ENCODE measurements around the gene MAL.

Gene MAL

DNA sequence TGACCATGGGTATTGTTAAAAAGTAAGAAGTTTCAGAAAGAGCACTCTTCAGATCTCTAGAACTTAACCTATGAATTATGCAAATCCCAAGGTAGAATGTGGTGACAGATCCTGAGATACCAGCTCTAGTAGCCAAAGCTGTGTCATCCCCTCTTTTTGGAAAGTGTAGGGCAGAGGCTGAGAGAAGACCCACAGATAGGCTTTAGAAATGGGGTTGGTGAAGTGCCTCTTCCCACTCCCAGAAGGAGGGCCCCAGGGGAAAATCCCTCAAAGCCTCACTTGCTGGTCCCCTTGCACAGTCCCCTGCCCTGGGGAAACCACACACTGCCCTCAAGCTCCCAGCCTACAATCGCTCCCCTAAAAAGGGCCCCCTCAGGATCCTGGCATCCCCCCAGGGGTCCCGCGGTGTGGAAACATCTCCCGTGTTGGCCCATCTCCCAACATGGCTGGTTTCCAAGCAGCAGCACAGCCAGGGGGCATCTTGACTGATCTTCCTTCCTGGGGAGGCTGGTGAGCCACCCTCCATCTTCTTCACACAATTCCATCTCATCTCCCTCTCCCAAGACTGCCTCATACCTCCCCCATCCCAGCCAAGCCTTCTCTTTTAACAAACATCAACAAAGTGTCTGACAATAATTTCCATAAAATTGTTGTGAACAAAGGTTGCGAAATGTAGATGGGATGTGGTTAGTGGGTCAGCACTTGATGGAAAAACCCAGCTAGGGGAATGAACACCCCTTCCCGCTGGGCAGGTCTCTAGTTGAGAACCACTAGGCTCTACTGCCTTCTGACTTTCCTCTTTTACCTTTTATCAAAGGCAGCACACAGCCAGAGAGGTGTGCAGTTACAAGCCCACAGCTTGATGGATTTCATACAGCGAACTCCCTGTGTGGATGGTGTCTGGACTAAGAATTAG is 25.1 kb downstream of the MAL start:
- no peak for DNase-seq

DNA sequence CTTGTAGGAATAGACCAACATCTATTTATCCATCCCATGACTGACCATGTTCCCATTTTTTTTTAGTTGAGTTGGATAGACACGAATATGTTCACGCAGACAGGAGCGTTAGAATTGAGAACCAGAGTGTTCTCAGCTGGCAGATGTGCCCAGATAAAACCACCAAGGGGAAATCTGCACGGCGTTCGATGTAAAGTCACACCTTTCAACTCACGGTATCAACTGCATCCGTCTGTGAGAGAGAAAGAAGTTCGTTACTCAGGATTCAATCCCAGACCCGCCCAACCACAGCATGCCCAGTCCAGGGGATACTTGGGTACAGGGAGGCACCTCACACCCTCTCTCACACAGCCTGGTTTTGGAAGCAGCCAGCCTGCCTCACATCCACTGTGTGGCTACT is 26.1 kb downstream of the MAL start:
- no peak for DNase-seq

DNA sequence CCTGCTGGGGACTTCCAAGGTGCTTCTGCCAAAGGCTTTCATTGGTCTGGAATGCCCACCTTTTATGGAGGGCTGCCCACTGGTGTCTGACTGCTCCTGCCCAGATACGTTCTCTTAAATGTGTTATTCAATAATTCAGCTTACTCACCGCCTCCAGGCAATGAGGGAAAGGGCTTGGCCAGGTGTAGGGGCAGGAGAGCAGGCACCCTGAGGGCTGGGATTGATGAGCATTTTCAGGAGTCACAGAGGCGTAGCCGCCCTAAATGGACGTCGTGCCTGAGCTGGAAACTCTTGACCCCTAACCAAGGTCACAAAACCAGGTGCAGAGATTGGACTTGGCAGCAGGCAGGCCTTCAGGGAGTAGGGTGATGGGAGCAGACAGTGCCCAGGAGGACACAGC is 26.8 kb downstream of the MAL start:
- no peak for DNase-seq

DNA sequence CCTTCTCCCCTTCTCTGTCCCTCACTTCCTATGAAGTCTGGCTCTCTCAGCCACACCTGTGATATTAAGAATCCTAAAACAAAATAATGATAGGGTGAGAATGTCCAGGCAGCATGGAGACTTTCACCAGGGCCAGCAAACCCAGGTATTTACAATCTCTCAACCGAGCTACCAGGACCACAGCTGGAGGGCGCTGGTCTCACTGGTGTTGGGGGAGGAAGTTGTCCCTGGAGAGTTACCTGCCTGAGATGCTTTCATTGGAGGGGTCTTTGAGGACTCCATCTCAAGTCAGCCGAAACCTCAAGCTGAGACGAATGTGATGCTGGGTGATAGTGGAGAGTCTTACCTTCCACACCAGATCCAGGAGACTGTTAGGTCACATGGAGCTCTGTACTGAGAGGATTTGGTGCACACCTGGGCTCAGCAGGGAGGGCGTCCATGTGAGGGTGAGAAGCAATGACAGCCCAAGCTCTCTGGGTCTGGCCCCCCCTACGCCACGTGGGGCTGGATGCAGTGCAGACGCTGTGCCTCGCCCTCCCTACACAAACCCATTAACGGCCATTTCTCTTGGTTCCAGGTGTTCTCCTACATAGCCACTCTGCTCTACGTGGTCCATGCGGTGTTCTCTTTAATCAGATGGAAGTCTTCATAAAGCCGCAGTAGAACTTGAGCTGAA is 27.4 kb downstream of the MAL start:
- no peak for DNase-seq

DNA sequence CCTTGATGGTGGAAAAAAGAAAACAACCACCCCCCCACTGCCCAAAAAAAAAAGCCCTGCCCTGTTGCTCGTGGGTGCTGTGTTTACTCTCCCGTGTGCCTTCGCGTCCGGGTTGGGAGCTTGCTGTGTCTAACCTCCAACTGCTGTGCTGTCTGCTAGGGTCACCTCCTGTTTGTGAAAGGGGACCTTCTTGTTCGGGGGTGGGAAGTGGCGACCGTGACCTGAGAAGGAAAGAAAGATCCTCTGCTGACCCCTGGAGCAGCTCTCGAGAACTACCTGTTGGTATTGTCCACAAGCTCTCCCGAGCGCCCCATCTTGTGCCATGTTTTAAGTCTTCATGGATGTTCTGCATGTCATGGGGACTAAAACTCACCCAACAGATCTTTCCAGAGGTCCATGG is 28.0 kb downstream of the MAL start:
- DNase-seq = no peak

DNA sequence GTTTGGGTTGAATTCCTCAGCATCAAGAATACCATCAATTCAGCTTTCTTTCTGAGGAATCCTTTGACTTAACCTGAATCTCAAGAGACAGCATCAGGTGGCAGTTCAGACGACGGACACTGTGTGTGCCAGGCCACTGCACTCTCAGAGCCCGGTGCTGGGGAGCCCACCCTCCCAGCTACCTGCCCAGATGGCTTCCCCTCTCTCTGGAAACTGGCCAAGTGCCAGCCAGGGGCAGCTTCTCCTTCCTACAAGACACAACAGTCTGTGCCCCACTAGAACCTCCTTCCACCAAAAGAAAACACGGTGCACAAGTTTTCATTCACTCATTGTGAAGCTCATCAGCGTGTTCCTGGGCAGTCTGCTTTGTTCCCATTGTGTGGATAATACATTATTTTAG is 28.5 kb downstream of the MAL start:
- no peak for DNase-seq

DNA sequence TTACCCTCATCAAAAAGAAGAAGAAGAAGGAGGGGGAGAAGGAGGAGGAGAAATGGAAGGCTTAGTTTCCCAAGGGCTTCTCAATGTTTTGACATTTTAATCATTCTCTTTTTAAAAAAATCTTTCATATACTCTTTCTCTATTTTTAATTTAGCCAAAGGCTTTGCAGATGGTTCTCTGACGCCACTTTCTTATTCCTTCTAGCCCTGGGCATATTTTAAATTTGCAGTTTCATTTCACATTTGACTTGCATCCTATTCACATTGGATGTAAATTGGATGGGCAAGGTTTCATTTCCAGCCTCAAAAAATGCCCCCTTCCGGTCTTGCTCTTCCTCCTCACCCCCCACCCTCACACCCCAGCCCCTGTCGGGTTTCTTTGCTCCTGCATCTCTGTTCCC is 29.8 kb downstream of the MAL start:
- no peak for DNase-seq

DNA sequence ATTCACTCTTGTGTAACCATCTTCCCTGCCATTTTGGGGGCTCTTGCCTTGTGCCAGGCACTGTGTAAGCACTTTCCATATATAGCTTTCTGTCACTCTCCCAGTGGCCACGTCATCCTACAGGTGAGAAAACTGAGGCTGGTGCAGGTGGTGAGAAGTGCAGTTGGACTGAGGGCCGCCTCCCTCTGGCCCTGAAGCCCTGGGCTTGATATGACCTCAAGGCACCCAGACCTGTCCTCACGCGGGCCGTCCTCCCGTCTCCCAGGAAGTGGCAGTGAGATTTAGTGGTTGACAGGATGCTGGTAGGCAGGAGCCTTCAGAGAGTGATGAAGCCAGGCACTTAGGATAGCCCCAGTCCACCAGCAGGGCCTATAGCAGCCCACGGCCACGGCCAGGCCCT is 30.5 kb downstream of the MAL start:
- DNase-seq = no peak

DNA sequence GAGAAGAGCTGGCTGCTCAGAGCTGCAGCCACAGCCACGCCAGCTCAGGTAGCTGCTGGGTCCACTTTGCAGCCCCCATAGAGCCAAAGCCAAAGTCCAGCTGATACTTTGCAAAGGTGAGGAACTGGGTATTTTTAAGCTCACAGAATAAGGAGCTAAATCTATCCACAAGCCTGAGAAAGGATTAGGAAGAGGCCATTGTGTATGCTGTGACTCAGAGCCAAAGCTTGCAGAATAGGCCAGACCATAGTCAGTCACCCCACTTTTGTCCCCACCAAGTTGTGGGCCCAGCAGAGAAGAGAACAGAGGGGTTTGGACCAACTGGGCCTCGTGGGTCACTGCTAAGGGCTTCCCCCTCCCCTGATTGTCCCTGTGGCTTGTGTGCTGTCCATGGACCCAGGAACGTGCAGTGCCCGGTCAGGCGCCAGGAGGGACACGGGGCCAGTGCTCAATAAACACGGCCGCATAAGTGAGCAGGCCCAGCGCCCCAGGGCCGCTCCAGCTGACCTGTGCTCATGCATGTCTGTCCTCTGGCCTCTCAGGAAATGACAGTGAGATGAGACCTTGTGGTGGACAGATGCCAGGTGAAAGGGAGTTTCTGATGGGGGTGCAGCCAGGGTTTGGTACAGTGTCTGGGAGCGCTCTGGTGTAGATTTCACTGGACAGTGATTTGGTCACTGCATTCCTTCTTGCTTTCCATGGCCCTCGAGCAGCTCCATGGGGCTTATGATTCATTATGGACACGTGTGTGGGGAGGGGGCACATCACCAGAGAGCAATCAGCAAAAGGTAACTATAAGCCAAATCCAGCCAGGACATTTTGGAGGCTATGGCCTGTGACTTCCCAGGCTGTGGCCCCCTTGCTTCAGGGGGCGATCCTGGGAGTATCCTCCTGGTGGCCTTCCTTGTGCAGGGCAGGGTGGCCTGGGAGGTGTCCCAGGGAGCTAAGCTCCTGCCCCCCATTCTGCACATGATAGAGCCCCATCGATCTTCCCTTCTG is 31.3 kb downstream of the MAL start:
- no peak for DNase-seq

DNA sequence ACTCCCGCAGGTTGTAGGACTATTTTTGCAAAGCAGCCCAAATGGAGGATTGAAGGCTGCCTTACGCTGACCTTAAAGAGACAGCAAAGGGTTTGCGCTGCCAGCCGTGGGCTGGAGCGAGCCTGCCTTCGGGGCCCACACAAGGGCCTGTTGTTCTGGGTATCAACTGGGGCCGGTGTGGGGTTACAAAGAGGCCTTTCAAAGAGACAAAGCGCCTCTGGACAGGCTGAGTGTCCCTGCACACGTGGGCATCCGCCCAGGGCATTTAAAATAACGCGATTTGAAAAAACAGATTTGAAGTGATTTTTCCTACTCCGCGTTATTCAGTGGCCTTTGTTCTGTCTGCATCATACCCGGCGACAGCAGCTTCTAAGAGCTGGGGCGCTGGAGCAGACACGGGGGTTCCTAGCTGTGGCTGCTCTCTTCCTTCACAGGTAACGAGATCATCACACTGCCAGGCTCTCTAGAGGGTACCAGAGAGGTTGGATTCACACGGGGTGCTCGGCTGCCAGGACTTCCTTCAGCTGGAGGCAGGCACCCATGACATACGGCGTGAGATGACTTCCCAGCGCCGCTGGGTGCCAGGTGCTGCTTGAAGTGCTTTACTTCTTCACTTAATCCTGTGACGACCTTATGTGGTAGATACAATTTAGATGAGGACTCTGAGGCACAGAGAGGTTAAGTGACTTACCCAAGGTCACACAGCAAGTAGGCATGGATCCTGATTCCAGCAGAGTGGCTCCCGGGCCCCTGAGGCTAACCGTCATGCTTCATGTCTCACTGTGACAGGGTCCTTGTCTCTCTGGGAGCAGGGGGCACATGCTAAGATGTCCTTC is 32.2 kb downstream of the MAL start:
- no peak for DNase-seq

DNA sequence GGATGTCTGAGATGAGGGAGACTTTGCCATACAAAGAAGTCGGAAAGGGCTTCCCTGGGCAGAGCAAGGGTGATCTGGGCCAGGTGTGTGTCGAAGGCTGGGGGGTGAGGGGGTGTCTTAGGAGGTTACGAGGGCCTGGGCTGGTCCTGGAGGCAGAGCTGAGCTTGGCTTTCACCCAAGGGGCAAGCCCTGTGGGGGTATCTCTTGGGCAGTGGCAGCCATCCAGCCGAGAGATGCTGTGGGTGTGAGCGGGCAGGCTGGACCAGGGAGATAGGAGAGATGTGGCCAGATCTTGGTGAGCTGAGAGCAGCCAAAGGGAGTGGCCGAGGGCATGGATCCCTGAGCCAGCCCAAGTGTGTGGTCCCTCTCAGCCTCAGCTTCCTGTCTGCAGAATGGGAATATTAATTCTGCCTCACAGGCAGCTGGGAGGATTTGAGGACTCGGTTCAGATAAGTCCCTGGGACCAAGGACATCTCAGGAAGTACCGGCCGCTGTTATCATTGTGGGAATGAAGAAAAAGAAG is 33.0 kb downstream of the MAL start:
- no peak for DNase-seq

DNA sequence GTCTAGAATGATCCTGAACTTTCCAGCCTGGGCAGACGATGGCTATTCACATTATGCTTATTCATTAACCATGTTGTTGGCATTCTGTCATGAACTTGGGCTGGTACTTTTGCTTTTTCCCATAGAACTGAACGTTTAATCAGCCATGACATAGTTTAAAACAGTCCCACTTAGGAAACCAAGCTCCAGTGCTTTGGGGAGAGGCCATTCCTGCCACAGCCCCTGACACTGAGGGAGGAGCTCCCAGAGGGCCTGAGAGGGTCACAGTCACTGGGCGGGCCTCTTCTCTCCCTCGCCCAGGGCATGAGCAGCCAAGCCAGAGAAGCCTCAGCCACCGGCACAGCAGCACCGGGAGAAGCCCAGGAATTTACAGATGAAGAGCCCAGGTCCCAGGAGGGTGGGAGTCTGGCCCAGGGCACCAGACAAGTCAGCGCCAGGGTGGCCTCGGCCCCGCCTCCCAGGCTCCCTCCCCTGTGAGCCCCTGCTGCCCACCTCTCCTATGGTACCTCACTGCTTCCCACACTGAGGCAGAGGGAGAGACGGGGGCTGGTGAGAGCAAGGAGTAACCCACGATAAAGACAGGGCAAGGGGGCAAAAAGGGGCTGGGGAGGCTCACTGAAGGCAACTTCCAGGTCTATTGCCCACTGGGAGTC is 33.6 kb downstream of the MAL start:
- no peak for DNase-seq

DNA sequence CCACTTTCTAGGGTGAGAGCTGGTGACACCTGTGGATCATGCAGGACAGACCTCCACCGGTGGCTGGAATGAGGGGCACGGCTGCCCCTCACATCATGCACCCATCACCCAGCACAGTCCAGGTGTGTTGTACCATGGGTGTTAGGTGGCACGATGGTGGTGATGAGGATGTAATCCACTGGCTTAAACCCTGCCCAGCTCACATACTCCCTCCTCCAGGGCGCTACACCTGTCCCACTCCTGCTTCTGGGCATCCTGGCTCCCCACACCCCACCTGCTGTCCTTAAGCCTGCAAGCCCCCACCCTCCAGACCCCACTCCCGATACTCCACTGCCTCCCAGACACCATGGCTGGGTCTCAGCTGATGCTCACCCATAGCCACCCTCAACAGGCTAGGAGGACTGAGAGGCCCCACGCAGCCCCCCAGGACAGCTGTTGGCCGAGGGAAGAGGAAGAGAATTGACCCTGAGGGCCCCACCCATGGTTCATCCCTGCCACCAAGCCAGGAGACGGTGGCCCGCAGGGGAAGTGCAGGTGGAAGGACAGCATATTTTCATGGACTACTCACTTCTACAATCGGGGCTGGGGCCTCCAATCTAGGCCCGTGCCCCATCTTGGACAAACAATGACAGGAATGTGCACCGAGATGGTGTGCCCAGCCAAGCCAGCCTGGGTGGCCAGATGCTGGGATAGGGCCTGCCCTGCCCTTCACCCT is 34.3 kb downstream of the MAL start:
- DNase-seq = no peak

DNA sequence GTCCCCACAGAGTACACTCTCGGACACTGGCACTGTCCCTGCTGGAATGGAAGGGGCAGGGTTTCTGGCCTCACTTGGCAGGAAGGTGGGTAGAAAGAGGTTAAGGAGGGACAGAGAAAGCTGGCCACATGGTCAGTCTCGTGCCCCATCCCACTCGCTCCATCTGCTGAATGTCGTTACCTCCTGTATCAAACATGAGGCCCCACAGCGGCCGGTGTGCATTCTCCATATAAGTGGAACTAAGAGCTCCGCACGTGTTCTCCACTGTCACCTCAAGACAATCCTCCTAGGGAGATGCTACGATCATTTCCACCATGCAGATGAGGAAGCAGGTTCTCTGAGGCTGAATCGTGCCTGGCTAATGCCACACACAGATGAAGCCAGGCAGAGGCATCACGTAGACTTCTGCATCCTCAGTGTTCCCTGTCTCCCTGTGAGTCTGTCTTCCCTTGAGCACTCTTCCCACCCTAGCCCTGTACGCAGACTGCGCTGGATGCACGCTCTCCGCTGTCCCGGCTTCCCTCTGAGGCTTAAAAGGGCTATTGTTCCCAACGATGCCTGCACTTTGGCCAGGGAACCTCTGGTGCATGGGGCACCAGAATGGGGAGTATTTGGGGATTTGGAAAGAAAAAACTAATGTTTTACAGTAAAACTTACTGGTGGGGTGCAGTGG is 35.1 kb downstream of the MAL start:
- DNase-seq = no peak

DNA sequence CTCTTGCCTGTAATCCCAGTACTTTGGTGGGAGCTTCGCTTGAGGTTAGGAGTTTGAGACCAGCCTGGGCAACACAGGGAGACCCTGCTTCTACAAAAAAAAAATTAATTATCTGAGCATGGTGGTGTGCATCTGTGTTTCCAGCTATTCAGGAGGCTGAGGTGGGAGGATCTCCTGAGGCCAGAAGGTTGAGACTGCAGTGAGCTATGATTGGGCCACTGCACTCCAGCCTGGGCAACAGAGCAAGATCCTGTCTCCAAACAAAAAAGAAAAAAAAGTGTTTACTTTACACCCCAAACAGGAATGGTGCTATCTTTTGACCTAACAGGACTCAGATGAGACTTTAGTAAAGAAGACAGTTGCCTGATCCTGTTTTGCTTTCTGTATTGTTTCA is 35.6 kb downstream of the MAL start:
- no peak for DNase-seq

DNA sequence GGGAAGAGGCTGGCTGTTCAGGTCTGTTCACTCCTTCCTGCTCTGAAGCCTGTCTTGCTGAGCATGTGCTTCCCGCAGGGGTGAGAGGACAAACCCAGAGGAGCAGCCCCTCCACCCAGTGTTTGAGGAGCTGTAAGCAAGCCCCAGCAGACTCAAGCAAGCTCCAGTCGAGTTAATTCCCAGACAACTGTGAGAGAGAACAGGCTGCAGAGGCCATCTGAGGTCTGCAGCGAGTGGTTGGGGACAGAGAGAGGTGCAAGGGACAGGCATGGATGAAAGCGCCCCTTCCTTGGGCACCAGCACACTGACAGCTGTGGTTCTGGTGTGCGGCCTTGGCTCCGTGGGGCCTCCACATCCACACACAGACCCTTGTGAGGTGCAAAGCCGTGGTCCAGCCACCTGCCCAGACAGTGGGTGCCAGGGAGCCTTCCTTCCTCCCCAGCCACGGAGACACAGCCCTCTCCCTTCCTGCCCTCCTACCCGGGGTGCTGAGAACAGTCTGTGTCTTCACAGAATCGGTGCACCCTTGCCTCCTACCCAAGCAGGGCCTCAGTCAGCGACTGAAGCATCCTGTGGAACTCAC is 36.2 kb downstream of the MAL start:
- no peak for DNase-seq

DNA sequence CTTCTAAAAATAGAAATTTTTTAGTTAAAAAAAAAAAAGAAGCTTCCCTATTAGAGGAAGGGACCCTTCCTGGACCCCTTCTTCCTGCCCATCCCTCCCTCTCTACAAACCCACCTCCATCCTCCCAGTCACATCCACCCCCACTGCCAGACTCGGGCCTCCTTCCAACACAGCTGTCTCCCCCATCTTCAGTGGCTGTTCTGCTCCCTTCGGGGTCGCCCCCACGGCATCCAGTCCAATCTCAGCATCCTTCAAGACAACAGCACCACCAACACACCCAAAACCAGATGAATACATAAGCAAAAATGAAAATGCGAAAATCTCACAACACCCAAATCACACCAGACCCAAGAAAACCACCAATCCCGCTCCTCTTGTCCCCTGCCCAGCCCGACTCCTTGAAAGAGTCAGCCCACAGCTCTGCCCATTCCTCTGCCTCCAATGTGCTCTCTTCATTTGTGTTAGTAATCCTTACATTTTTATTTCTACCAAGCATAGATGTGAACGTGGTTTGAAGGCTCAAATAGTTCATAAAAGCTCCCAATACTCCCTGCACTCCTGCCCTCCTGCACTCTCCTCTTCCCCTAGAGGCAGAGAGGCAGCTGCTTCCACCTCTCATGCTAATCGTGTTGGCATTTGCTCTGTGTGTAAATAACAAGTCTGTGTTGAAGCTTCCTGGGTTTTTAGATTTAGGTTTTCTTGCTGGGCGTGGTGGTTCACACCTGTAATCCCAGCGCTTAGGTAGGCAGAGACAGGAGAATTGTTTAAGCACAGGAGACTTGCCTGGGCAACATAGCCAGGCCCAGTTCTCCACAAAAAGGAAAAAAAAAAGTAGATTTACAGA is 37.0 kb downstream of the MAL start:
- no peak for DNase-seq

DNA sequence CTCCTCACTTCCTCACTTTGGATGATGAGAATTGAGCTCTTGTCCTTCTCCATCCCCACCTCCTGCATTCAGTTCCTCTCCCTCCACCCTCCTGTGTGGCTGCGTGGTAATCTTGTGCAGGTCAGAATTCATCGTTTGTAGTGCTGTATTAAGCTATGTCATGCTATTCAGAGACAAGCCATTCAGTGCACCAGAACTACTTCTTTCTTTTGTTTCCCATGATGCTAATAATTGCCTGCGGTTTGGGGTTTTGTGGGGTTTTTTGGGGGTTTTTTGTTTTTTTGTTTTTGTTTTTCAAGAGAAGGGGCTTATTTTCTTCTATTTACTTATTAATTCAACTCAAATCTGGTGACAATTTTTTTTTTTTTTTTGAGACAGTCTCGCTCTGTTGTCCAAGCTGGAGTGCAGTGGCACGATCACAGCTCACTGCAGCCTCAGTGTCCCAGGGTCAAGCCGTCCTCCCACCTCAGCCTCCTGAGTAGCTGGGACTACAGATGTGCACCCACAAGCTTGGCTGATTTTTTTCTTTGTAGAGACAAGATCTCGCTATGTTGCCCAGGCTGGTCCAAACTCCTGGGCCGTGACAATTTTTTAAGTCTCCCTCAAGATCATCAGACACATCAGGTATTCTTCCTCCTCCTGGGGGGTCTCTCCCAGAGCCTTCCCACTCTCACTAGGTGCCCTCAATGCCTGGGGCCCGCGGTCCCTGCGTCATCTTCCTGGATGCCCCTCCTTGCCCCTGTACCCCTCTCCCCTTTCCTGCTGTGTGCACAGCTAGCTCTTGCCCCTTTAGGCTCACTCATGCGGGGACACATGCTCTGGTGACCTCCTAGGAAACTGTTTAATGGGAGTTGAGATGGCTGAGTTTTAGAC is 37.8 kb downstream of the MAL start:
- no peak for DNase-seq

All from cerebellar nuclear complex (tissue), 1 donor.